NCI-H1417 treated with DMSO at 0.1 percent for 48 hours (cell line): ENCODE results near the gene SULT1A4.
"Not testable (repeated sequence)": the region's sequence is repeated elsewhere in the genome, so short reads cannot be mapped to it uniquely, and the experiment has no call there.

ENCODE experiments used
- DNase-seq: peaks from one replicate; lab custom pipeline; 2025; lab: John Stamatoyannopoulos, UW

SULT1A4 gene

GRCh38 chr16:29459706-29460646 is at the start of gene SULT1A4:
TSS of gene SULT1A4 (plus strand) at chr16:29459913. CDS start at chr16:29461386, 1,473 bp downstream.
- not testable (repeated sequence) for DNase-seq

- not testable (repeated sequence) for DNase-seq
Measured at GRCh38 chr16:29423587-29423986, 36.1 kb upstream of the SULT1A4 start.

- not testable (repeated sequence) for DNase-seq
Measured at GRCh38 chr16:29425390-29425789, 34.3 kb upstream of the SULT1A4 start.

GRCh38 chr16:29453754-29454153 is 6.0 kb upstream of the SULT1A4 start:
- DNase-seq = not testable (repeated sequence)

- DNase-seq = not testable (repeated sequence)
Measured at GRCh38 chr16:29454269-29454668, 5.4 kb upstream of the SULT1A4 start, which contains the start of the genes BOLA2 and SLX1B. TSS of gene BOLA2 (minus strand) at chr16:29454351. CDS start at chr16:29454253, 98 bp downstream. TSS of gene SLX1B (plus strand) at chr16:29454533.

GRCh38 chr16:29454828-29455227 is 4.9 kb upstream of the SULT1A4 start:
- not testable (repeated sequence) for DNase-seq

GRCh38 chr16:29457660-29458059 is 2.1 kb upstream of the SULT1A4 start:
- DNase-seq = not testable (repeated sequence)

- DNase-seq = not testable (repeated sequence)
Measured at GRCh38 chr16:29460647-29461030, 926 bp downstream of the SULT1A4 start.

- DNase-seq = not testable (repeated sequence)
Measured at GRCh38 chr16:29465985-29466824, 6.5 kb downstream of the SULT1A4 start.

GRCh38 chr16:29466904-29467303 is 7.2 kb downstream of the SULT1A4 start:
- not testable (repeated sequence) for DNase-seq

GRCh38 chr16:29467654-29468366 is 8.1 kb downstream of the SULT1A4 start:
- DNase-seq = not testable (repeated sequence)

GRCh38 chr16:29469660-29470059 is 9.9 kb downstream of the SULT1A4 start:
- not testable (repeated sequence) for DNase-seq

GRCh38 chr16:29472065-29472464 is 12.4 kb downstream of the SULT1A4 start:
- DNase-seq = not testable (repeated sequence)

- DNase-seq = not testable (repeated sequence)
Measured at GRCh38 chr16:29482276-29482675, 22.6 kb downstream of the SULT1A4 start.

GRCh38 chr16:29506308-29506707 is 46.6 kb downstream of the SULT1A4 start, which contains the start of gene NPIPB12:
TSS of gene NPIPB12 (minus strand) at chr16:29506408.
- DNase-seq = not testable (repeated sequence)
